Sigmoid colon (tissue), 7 donors: ENCODE results near the gene CD302. TPM values are rescaled to one million over a fixed set of nuclear protein-coding genes. Genes with fewer than 3 reads are reported as not detected.

ENCODE experiments used
- DNase-seq: peaks from one replicate; pipeline ENCODE4 v3.0.0-alpha.2; 2019
- H3K27ac ChIP-seq, 4 donors: fragments of 200-600 bp; sonication (generic); one replicate each; pipeline ENCODE4 v1.5.1; 2016 to 2019; ENCODE audit warnings: mild to moderate bottlenecking in 1 of 4
- H3K27me3 ChIP-seq, 3 donors: fragments of 200-600 bp; sonication (generic); one replicate each; pipeline ENCODE4 v1.5.1; 2019; ENCODE audit warnings: mild to moderate bottlenecking in 1 of 3
- H3K36me3 ChIP-seq, 4 donors: fragments of 200-600 bp; sonication (generic); one replicate each; pipeline ENCODE4 v1.5.1; 2016 to 2019
- H3K4me1 ChIP-seq, 4 donors: fragments of 200-600 bp; sonication (generic); one replicate each; pipeline ENCODE4 v1.5.1; 2017 to 2019
- H3K4me3 ChIP-seq, 4 donors: fragments of 200-600 bp; sonication (generic); one replicate each; pipeline ENCODE4 v1.5.1; 2017 to 2019; ENCODE audit warnings: mild to moderate bottlenecking in 2 of 4, moderate library complexity in 1 of 4
- H3K9me3 ChIP-seq, 4 donors: fragments of 200-600 bp in 3 of 4; sonication (generic) in 3 of 4; one replicate each; pipeline versions ENCODE4 v1.5.1 to v1.6.1; 2013 to 2019
- CTCF ChIP-seq, 4 experiments: fragments of 450-650 bp in 3 of 4; fragments of 200-600 bp in 1 of 4; IDR thresholded peaks; one replicate each; pipeline ENCODE4 v1.5.1; 2016 to 2019; ENCODE audit warnings: antibody characterized with exemption in 4 of 4, mild to moderate bottlenecking in 3 of 4, moderate library complexity in 2 of 4
- EP300 ChIP-seq, 4 donors: sonication (generic); formaldehyde crosslinking; IDR thresholded peaks; one replicate each; pipeline ENCODE4 v1.6.1; 2017; ENCODE audit warnings: antibody characterized with exemption in 4 of 4
- POLR2A ChIP-seq, 2 donors: fragments of 450-650 bp; IDR thresholded peaks; one replicate each; pipeline ENCODE4 v1.6.1; 2016; ENCODE audit warnings: antibody characterized with exemption in 2 of 2, mild to moderate bottlenecking in 2 of 2, moderate library complexity in 2 of 2
- POLR2AphosphoS5 ChIP-seq, 4 donors: sonication (generic); formaldehyde crosslinking; IDR thresholded peaks; one replicate each; pipeline ENCODE4 v1.6.1; 2017; ENCODE audit warnings: antibody characterized with exemption in 4 of 4
- WGBS, 2 donors: extraction: QIAGEN DNeasy Blood & Tissue Kit; methylation state at CpG; one replicate each; pipeline ENCODE4 v1.1.7; 2013; 5-methylcytosine and 5-hydroxymethylcytosine counted together
- intact Hi-C: fragments of 100-400 bp; cut with DNase I; formaldehyde crosslinking; loops from one replicate; pipeline ENCODE4 v1.15.1; 2023
- polyA plus RNA-seq, 3 donors: library from polyadenylated mRNA; stranded (reverse); fragments of 200-250 nt; gene quantifications; one replicate each; pipeline ENCODE4 v1.2.3, GENCODE V29; 2013
- total RNA-seq, 4 donors: library from RNA; depleted of rRNA; stranded (reverse); fragments of >200 nt; gene quantifications; one replicate each; pipeline ENCODE4 v1.1.0, GENCODE V29; 2016
- donor health status: healthy with polysubstance abuse.
- donor health status: Bipolar disorder and iron deficiency.
- donor health status: healthy.

CD302 gene
- total and polyA plus RNA-seq, 7 donors = 9.0 to 67.6 (median 42.4) TPM

DNA sequence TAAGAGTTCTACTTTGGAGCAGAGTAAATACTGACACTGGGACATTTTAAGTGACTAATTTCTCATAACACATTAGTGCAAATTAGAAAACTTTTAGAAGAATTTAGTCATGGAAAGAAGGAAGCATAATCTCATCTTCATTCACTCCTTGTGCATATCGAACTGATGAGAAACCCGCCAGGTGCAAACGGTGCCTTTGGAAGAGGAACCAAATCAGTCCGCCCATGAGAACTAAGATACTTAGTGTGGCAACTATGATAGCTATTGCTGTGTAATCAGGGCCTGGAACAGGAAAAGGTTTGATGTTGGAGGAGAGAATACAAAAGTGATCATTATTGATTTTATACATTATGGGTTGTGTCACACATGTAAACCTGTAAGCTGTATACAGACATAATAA is 6.9 kb upstream of the CD302 start:
- TF ChIP-seq CTCF (IDR thresholded peaks at IDR 0.05) (no peak), EP300 (IDR thresholded peaks at IDR 0.05) (no peak), POLR2AphosphoS5 (IDR thresholded peaks at IDR 0.05) (no peak), POLR2A (IDR thresholded peaks at IDR 0.05) (no peak)
- Histone ChIP-seq H3K36me3 (no peaks in the 10 kb centered on the region), H3K4me3 (no peak overlapping the region), H3K27ac (no peak overlapping the region), H3K27me3 (no peaks in the 10 kb centered on the region), H3K9me3 (no peaks in the 10 kb centered on the region), H3K4me1 (no peaks in the 10 kb centered on the region)
- intact Hi-C loops = no loop called here
- 89 to 90% methylated on average over 4 of the region's 4 CpGs for WGBS, 2 donors
- no peak for DNase-seq

GRCh38 chr2:159803235-159803962 is 5.4 kb upstream of the CD302 start:
- Histone ChIP-seq H3K4me1 (peaks cover 0 to 4% (median 0%) of the 10 kb centered on the region in 4 donors), H3K36me3 (no peaks in the 10 kb centered on the region), H3K4me3 (no peak overlapping the region), H3K27me3 (no peaks in the 10 kb centered on the region), H3K27ac (no peak overlapping the region), H3K9me3 (no peaks in the 10 kb centered on the region)
- DNase-seq = no peak
- no peak for TF ChIP-seq POLR2A (IDR thresholded peaks at IDR 0.05)
- TF ChIP-seq EP300 (IDR thresholded peaks at IDR 0.05) = no peak
- TF ChIP-seq CTCF (IDR thresholded peaks at IDR 0.05) = no peak
- TF ChIP-seq POLR2AphosphoS5 (IDR thresholded peaks at IDR 0.05) = no peak
- intact Hi-C loops = no loop called here
- WGBS, 2 donors = 49 to 50% methylated on average over 2 of the region's 2 CpGs

- WGBS, 2 donors = 92 to 93% methylated on average over 5 of the region's 5 CpGs
- H3K4me3 ChIP-seq = no peak overlapping the region
- TF ChIP-seq EP300 (IDR thresholded peaks at IDR 0.05) = no peak
- no peak for TF ChIP-seq POLR2A (IDR thresholded peaks at IDR 0.05)
- no peak for TF ChIP-seq CTCF (IDR thresholded peaks at IDR 0.05)
- TF ChIP-seq POLR2AphosphoS5 (IDR thresholded peaks at IDR 0.05) = no peak
- DNase-seq = no peak
- no peak overlapping the region for H3K27ac ChIP-seq
- peaks cover 0 to 6% (median 0%) of the 10 kb centered on the region in 4 donors for H3K4me1 ChIP-seq
- no peaks in the 10 kb centered on the region for H3K9me3 ChIP-seq
- no peaks in the 10 kb centered on the region for H3K36me3 ChIP-seq
- intact Hi-C loops = no loop called here
- no peaks in the 10 kb centered on the region for H3K27me3 ChIP-seq
Observed at GRCh38 chr2:159802673-159803072, 4.7 kb upstream of the CD302 start.

GRCh38 chr2:159799833-159800232 is 1.8 kb upstream of the CD302 start:
- intact Hi-C loops = loop anchor here (5.0 kb wide), 2 partner anchors 88 to 188 kb away; partner anchors contain the start of gene MARCHF7
- TF ChIP-seq POLR2AphosphoS5 (IDR thresholded peaks at IDR 0.05) = no peak
- Histone ChIP-seq H3K4me1 (peaks cover 0 to 20% (median 9%) of the 10 kb centered on the region in 4 donors), H3K27ac (no peak overlapping the region), H3K27me3 (no peaks in the 10 kb centered on the region), H3K36me3 (no peaks in the 10 kb centered on the region), H3K9me3 (no peaks in the 10 kb centered on the region), H3K4me3 (no peak overlapping the region)
- WGBS, 2 donors = 90 to 94% methylated on average over 1 of the region's 1 CpG
- DNase-seq = no peak

DNA sequence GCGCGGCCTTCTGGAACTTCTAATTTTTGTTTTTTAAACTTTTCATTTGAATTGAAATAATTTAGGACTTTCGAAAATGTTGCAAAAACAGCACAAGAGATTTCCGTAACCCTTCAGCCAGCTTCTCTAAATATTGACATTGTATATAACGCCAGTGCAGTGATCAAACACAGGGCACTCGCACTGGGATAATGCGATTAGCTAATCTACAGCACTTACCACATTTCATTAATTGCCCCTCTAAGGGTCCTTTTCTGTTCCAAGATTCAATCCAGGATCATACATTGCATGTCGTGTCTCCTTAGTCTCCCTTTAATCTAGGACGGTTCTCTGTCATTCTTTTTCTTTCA is 343 bp upstream of the CD302 start:
- H3K27me3 ChIP-seq = no peaks in the 10 kb centered on the region
- peak overlapping the region; percentile 72 to 81 (median 78) for H3K27ac ChIP-seq
- H3K4me1 ChIP-seq = peaks cover 0 to 20% (median 9%) of the 10 kb centered on the region in 4 donors
- DNase-seq = no peak
- peak overlapping the region; percentile 68 to 93 (median 76) for H3K4me3 ChIP-seq
- intact Hi-C loops = loop anchor here (5.0 kb wide), 2 partner anchors 86 to 186 kb away; partner anchors contain the start of gene MARCHF7
- no peaks in the 10 kb centered on the region for H3K9me3 ChIP-seq
- 5 to 24% methylated on average over 9 of the region's 9 CpGs for WGBS, 2 donors
- TF ChIP-seq POLR2AphosphoS5 (IDR thresholded peaks at IDR 0.05) = no peak
- no peak for TF ChIP-seq CTCF (IDR thresholded peaks at IDR 0.05)
- TF ChIP-seq EP300 (IDR thresholded peaks at IDR 0.05) = no peak
- TF ChIP-seq POLR2A (IDR thresholded peaks at IDR 0.05) = no peak
- no peaks in the 10 kb centered on the region for H3K36me3 ChIP-seq
